NCI-H1417 treated with DMSO at 0.1 percent for 48 hours (cell line): ENCODE data around the gene SLC6A13.
"Not testable (repeated sequence)": the region's sequence is repeated elsewhere in the genome, so short reads cannot be mapped to it uniquely, and the experiment has no call there.

ENCODE experiments used
- DNase-seq: peaks from one replicate; lab custom pipeline; 2025; lab: John Stamatoyannopoulos, UW

Gene SLC6A13

GRCh38 chr12:233615-233968 lies 29.0 kb downstream of the SLC6A13 start:
- DNase-seq: no peak

- DNase-seq: no peak
These were observed 29.7 kb downstream of the SLC6A13 start for GRCh38 chr12:232731-233614.

GRCh38 chr12:230925-231671 lies 31.5 kb downstream of the SLC6A13 start:
- DNase-seq: no peak

- DNase-seq: no peak
These were observed 33.0 kb downstream of the SLC6A13 start for GRCh38 chr12:229441-230191.

GRCh38 chr12:228846-229200 lies 33.8 kb downstream of the SLC6A13 start:
- no peak for DNase-seq

- DNase-seq: no peak
These were observed 34.5 kb downstream of the SLC6A13 start for GRCh38 chr12:227923-228845.

- DNase-seq: no peak
These were observed 35.2 kb downstream of the SLC6A13 start for GRCh38 chr12:227286-227915.

- no peak for DNase-seq
These were observed 36.2 kb downstream of the SLC6A13 start for GRCh38 chr12:226401-226800.

GRCh38 chr12:225012-225411 lies 37.6 kb downstream of the SLC6A13 start:
- no peak for DNase-seq

- DNase-seq: no peak
These were observed 38.3 kb downstream of the SLC6A13 start for GRCh38 chr12:224330-224729.

GRCh38 chr12:223841-224240 lies 38.8 kb downstream of the SLC6A13 start:
- no peak for DNase-seq

- no peak for DNase-seq
These were observed 40.9 kb downstream of the SLC6A13 start for GRCh38 chr12:221736-222135.

- DNase-seq: no peak
These were observed 41.6 kb downstream of the SLC6A13 start for GRCh38 chr12:220946-221550.

GRCh38 chr12:220491-220890 lies 42.1 kb downstream of the SLC6A13 start:
- no peak for DNase-seq

GRCh38 chr12:219891-220352 lies 42.7 kb downstream of the SLC6A13 start:
- no peak for DNase-seq

GRCh38 chr12:218728-219590 lies 43.7 kb downstream of the SLC6A13 start:
- DNase-seq: no peak

GRCh38 chr12:218221-218620 lies 44.4 kb downstream of the SLC6A13 start:
- no peak for DNase-seq

GRCh38 chr12:217029-217428 lies 45.6 kb downstream of the SLC6A13 start:
- DNase-seq: not testable (repeated sequence)

- DNase-seq: no peak
These were observed 47.5 kb downstream of the SLC6A13 start for GRCh38 chr12:215116-215515.
